Fibroblast of the aortic adventitia (primary cell): ENCODE results near the gene KCNIP3. TPM values are rescaled to one million over a fixed set of nuclear protein-coding genes. Genes with fewer than 3 reads are reported as not detected.

Source experiments
- DNase-seq: peaks from one replicate; pipeline ENCODE4 v3.0.0-alpha.2; 2010; ENCODE audit warnings: low read depth
- H3K4me3 ChIP-seq: 2 replicates; pipeline ENCODE4 v1.5.1; 2011; ENCODE audit warnings: low read depth, mild to moderate bottlenecking, control low read depth, low read length, moderate library complexity
- total RNA-seq: library from RNA; depleted of rRNA; stranded (reverse); fragments of >200 nt; gene quantifications from 2 replicates; pipeline ENCODE4 v1.2.3, GENCODE V29; 2012; ENCODE audit warnings: low replicate concordance
- TF ChIP-seq, protein P1 (sequence below): IDR thresholded peaks from 2 replicates; pipeline ENCODE4 v1.5.1; 2011; ENCODE audit warnings: mild to moderate bottlenecking, low read length, control low read depth, inconsistent platforms; ENCODE audit not compliant: insufficient read depth

KCNIP3 gene
- total RNA-seq, 1 donor, result 2.9 TPM

DNA sequence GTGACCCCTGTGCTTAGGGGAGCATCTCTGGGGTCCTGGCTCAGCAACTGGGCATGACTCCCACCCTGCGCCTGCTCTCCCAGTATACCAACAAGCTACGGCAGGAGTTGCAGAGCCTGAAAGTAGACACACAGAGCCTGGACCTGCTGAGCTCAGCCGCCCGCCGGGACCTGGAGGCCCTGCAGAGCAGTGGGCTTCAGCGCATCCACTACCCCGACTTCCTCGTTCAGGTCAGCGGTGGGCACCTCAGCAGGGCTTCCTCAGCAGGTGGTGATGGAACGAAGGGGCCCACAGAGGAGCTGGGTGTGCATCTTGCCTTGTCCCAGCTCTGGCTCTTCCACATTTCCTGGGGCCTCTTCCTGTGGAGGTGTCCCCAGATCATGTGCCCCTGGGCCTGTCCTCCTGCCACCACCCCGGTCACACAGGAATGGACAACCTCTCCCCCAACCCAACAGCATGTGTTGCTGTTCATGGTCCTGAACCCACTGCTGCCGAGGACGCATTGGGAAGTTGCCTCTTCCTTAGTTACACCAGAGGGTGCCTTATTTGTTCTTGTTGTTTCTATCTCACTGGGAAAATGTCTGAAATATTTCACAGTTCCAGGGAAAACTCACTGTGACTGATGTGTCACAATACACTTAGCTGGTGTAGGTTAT is 12.1 kb upstream of the KCNIP3 start:
- H3K4me3 ChIP-seq, result no peak overlapping the region
- TF ChIP-seq, protein P1, sequence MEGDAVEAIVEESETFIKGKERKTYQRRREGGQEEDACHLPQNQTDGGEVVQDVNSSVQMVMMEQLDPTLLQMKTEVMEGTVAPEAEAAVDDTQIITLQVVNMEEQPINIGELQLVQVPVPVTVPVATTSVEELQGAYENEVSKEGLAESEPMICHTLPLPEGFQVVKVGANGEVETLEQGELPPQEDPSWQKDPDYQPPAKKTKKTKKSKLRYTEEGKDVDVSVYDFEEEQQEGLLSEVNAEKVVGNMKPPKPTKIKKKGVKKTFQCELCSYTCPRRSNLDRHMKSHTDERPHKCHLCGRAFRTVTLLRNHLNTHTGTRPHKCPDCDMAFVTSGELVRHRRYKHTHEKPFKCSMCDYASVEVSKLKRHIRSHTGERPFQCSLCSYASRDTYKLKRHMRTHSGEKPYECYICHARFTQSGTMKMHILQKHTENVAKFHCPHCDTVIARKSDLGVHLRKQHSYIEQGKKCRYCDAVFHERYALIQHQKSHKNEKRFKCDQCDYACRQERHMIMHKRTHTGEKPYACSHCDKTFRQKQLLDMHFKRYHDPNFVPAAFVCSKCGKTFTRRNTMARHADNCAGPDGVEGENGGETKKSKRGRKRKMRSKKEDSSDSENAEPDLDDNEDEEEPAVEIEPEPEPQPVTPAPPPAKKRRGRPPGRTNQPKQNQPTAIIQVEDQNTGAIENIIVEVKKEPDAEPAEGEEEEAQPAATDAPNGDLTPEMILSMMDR, result no peak
- DNase-seq, result no peak

DNA sequence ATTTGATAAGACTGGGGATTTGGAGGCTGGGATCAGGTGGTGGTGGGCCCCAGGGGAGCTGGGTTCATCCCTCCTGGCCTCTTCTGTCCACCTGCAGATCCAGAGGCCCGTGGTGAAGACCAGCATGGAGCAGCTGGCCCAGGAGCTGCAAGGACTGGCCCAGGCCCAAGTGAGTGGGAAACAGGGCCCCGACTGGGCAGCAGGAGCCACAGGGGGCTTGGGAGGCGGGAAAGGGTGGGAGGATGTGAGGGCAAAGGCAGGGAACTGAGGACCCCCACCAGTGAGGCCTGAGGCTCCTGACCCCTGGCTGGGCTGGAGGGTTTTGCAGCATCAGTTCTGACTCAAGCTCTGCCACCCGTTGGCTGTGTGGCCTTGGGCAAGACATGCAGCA is 11.6 kb upstream of the KCNIP3 start:
- no peak overlapping the region for H3K4me3 ChIP-seq
- DNase-seq, result no peak
- TF ChIP-seq, protein P1, result no peak

DNA sequence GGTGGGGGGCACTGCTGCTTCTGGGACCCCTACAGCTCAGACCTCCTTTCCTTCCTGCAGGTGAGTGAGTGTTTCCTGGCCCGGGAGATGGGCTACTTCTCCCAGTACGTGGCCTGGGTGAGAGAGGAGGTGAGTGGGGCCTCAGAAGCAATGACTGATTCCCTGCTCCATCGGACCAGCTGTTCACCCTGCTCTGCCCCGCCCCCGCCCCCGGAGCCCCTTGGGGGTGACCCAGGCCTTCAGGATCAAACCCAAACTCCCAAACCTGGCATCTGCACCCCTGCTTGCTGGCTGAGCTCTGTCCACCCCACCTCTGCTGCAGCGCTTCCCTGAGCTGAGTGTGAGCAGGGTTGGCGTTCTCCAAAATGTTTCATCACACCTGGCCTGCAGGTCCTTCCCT is 9.8 kb upstream of the KCNIP3 start:
- TF ChIP-seq, protein P1, result no peak
- DNase-seq, result no peak
- no peak overlapping the region for H3K4me3 ChIP-seq

DNA sequence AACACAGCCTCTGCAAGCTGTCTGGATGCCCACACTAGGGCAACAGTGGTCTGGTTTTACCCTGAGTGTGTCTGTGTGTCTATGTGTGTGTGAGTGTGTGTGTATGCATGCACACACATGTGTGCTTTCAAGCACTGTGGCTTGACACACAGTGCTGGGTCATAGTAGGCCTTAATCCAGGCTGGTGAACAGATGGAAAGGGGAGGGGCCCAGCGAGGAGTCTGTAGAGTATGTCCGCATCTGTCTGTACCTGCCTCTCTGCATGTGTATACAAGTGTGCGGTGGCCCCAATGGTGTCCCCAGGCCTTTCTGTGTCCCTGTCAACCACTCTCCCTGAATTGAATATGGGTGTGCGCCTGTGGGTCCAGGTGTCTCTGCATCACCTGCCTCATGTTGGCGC is 9.3 kb upstream of the KCNIP3 start:
- TF ChIP-seq, protein P1, result no peak
- DNase-seq, result no peak
- no peak overlapping the region for H3K4me3 ChIP-seq

DNA sequence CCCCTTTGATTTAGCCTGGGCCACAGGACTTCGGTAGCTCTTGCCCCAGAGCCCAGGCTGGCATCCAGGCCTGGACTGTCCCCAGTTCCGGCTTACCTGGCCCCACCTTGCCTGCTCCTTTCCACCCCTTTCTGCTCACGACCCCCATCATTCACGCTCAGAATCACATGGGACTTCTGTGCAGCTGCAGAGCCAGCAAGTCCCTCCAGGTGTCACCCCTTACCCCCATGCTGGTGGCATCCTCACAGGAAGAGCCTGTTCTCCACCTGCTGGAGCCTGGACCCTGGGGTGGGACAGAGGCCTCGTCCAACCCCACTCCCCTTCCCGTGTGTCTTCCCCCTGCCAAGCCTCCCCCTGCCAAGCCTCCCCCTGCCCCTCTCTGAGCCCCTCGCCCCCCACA is 7.9 kb upstream of the KCNIP3 start:
- TF ChIP-seq, protein P1, result no peak
- no peak overlapping the region for H3K4me3 ChIP-seq

DNA sequence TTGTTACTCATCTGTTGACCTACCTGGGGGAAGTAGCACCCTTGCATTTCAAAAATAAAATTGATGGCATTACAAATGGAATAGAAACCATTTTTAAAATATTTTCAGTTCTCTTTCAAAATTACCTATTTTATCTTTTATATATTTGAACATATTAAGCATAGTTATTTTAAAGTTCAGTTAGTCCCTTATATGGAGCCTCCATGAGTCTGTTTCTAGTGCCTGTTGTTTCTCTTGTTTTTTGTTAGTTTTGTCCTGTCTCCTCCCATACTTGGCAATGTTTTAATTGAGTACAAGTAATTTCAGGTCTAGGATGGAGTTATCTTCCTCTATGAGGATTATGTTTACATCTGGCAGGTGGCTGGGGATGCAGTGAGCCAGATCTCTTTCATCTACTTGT is 5.9 kb upstream of the KCNIP3 start:
- TF ChIP-seq, protein P1, result no peak
- DNase-seq, result no peak

More for the DNA sequence above, 7.9 kb upstream of the KCNIP3 start:
- DNase-seq, result no peak

DNA sequence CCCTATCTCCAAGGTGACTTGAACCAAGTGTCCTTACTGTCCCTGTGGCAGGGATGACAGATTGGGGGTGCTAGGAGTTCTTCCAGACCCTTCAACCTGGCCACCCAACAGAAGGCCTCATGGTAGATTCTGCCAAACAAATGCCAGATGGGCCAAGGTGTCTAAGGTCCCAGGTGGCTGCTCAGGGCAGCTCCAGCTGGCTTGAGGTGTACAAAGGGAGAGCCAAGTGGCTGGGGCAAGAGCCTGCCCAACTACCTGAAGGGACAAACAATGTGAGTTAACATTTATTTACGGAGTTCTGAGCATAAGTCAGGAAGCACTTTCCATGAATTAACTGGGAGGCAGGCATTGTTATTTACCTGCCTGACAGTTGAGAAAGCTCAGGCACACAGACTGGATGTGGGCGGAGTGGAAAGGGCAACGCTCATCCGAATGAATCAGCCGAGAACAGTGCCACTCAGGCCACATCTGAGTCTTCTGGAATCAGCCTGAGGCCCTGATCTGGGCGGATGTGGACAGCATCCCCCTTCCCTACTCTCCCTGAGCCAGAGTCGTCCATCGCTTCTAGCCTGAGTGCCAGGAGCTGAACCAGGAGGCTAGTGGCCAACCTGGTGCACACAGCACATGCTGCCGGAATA is 4.4 kb upstream of the KCNIP3 start:
- DNase-seq, result no peak
- TF ChIP-seq, protein P1, result no peak
- H3K4me3 ChIP-seq, result no peak overlapping the region

More for the DNA sequence above, 5.9 kb upstream of the KCNIP3 start:
- H3K4me3 ChIP-seq, result no peak overlapping the region
